NCI-H2029 (cell line): Measurements from ENCODE around the gene CD3D.
A peak's percentile ranks its signal among the peaks of the same experiment; 100 is the strongest.
"Not testable (repeated sequence)": the region's sequence is repeated elsewhere in the genome, so short reads cannot be mapped to it uniquely, and the experiment has no call there.

ENCODE experiments used
- DNase-seq: peaks from one replicate; lab custom pipeline; 2025; lab: John Stamatoyannopoulos, UW

The CD3D gene

DNA sequence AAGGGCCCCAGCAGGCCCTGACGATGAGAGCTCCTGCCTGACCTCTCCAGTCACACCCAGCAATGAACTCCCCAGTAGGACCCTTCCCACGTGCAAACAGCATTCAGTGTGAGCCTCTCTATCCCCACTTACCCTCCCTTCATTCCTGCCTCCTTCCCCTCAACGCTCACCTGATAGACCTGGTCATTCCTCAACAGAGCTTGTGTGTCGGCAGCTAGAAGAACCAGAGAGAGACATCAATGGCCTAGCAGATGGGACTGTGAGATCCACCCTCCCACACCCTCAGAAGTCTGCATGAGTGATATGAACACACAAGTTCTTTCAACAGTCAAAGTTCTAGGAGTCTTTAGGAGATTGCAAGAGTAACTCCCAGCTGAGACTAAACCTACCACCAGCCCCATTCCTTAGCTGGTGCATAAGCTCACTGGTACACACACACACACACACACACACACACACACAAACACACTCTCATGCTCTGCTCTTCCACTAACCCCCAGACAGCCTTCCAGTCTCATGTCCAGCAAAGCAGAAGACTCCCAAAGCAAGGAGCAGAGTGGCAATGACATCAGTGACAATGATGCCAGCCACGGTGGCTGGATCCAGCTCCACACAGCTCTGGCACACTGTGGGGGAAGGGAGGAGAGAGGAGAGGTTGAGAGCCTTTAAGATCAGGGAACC is 3.1 kb downstream of the CD3D start:
- no peak for DNase-seq

- no peak for DNase-seq
Measured at GRCh38 chr11:118338637-118339061, 3.9 kb downstream of the CD3D start.

GRCh38 chr11:118334745-118335144 is 7.8 kb downstream of the CD3D start:
- DNase-seq = no peak

- no peak for DNase-seq
Measured at GRCh38 chr11:118328745-118329144, 13.8 kb downstream of the CD3D start.

DNA sequence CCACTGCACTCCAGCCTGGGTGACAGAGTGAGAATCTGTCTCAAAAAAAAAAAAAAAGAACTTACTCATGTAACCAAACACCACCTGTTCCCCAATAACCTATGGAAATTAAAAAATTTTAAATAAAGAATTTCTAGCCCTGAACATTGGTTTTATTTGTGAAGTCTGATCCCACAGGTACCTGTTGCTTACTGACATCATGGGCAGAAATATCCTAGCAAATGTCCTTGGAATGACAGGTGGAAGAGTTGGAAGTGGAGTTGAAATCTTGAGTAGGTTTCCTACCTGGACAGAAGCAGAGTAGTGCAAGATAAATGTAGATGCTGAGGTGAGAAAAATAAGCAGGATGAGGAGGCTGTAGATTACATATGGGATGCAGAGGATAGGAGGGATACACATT is 17.2 kb downstream of the CD3D start:
- no peak for DNase-seq

- no peak for DNase-seq
Measured at GRCh38 chr11:118322721-118323120, 19.8 kb downstream of the CD3D start.

DNA sequence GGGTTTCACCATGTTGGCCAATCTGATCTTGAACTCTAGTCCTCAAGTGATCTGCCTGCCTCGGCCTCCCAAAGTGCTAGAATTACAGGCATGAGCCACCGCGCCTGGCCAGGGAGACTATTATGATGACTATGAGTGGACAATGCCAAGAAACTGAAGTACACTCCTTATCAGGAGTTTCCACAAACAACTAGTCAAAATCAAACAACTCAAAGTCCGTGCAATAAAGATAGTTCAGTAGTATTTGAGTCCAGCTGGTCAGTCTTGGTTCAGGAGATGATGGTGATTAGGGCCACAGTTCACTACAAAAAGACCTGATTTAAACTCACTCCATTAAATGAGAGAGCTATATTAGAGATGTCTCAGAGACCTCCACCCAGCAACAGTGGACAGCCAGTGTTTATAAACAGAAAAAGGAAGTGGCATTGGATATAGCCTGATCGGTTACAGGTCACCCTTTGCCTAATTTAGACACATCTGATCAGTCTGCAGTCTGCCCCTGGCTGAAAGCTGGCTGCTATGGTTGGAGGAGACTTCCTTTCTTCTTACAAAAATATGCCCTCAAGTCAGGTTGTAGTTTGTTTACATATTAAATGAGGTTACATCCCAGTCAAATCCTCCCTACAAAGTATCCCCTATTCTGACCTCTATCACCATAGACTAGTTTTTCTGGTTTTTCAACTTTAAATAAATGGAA is 21.0 kb downstream of the CD3D start:
- no peak for DNase-seq

GRCh38 chr11:118320515-118320914 is 22.0 kb downstream of the CD3D start:
- DNase-seq = no peak

- DNase-seq = no peak
Measured at GRCh38 chr11:118319337-118319707, 23.2 kb downstream of the CD3D start.

GRCh38 chr11:118318581-118319336 is 23.7 kb downstream of the CD3D start:
- no peak for DNase-seq

DNA sequence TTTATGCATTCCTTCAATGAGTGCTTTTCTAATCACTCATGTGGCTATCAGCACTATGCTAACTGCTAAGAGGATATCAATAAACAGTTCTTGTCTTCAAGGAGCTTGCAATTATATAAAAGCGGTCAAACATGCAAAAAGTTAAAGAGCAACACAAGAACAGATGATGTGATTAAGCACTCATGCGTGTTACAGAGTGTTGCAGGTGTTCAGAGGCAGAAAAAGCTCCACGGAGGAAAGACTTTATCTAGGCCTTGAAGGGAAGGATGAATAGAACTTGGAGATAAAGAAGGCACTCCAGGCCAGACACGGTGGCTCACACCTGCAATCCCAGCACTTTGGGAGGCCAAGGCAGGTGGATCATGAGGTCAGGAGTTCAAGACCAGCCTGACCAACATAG is 24.4 kb downstream of the CD3D start:
- no peak for DNase-seq

DNA sequence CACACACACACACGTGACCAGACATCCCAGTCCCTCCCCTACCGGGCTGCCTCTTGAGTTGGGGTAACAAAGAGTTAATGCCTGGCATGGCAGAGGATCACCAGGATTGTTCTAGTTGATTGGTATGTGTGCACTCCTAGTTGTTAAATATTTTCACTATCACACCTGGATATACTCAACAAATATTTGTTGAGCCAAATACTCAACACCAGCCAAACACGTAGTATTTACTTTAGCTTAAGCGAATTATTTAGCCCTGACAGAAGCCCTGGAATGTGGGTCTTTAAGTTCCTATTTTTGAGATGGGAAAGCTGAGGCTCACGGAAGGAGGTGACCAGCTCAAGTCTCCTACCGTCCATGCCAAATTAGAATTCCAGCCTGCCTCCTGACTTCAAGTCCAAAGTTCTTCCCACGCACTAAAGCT is 27.5 kb downstream of the CD3D start:
- DNase-seq = peak; percentile 23

- DNase-seq = no peak
Measured at GRCh38 chr11:118313242-118313641, 29.3 kb downstream of the CD3D start.

GRCh38 chr11:118312328-118312727 is 30.2 kb downstream of the CD3D start:
- DNase-seq = no peak

- no peak for DNase-seq
Measured at GRCh38 chr11:118311518-118311917, 31.0 kb downstream of the CD3D start.

GRCh38 chr11:118310781-118311485 is 31.6 kb downstream of the CD3D start:
- no peak for DNase-seq

- no peak for DNase-seq
Measured at GRCh38 chr11:118310271-118310670, 32.2 kb downstream of the CD3D start.

DNA sequence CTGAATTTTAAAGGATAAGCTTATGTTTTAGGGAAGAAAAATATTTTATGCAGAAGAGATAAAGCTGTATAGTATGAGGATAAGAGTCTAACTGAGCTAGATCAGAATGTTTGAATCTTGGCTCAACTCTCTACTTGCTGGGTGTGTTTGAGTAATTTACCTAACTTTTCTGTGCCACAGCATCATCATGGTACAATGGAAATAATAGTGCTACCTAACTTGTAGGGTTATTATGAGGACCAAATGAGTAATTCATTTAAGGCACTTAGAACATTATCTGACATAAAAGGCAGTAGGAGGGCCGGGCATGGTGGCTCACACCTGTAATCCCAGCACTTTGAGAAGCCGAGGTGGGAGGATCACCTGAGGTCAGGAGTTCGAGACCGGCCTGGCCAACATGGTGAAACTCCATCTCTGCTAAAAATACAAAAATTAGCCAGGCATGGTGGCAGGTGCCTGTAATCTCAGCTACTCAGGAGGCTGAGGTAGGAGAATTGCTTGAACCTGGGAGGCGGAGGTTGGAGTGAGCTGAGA is 33.4 kb downstream of the CD3D start:
- DNase-seq = not testable (repeated sequence)

GRCh38 chr11:118306556-118306955 is 35.9 kb downstream of the CD3D start:
- no peak for DNase-seq

DNA sequence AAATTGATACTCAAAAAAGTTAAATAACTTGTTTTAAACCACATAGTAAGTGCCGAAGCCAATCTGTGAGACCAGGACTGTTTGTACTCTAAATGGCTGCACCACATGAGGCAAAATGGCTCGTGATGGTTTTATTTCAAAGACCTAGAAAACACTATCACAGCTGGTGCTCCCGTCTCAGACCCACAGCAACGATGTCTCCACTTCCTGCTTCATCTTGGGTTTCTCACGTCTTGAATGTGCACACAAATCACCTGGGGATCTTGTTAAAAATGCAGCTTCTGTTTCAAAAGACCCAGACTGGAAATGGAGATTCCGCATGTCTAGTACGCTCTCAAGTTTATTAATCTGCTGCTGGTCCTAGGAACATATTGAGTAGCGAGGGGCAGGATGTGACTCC is 36.8 kb downstream of the CD3D start:
- DNase-seq = no peak

GRCh38 chr11:118304568-118305248 is 37.8 kb downstream of the CD3D start, which contains the start of gene CD3E:
TSS of gene CD3E (plus strand) at chr11:118304730. CDS start at chr11:118304953, 223 bp downstream.
- no peak for DNase-seq

- DNase-seq = no peak
Measured at GRCh38 chr11:118304227-118304567, 38.3 kb downstream of the CD3D start.
